ENCODE results near the gene SERPINA5. TPM values are rescaled to one million over a fixed set of nuclear protein-coding genes. Genes with fewer than 3 reads are reported as not detected.

Gene SERPINA5
- total RNA-seq, 1 experiment from 2014 or later = not detected

DNA sequence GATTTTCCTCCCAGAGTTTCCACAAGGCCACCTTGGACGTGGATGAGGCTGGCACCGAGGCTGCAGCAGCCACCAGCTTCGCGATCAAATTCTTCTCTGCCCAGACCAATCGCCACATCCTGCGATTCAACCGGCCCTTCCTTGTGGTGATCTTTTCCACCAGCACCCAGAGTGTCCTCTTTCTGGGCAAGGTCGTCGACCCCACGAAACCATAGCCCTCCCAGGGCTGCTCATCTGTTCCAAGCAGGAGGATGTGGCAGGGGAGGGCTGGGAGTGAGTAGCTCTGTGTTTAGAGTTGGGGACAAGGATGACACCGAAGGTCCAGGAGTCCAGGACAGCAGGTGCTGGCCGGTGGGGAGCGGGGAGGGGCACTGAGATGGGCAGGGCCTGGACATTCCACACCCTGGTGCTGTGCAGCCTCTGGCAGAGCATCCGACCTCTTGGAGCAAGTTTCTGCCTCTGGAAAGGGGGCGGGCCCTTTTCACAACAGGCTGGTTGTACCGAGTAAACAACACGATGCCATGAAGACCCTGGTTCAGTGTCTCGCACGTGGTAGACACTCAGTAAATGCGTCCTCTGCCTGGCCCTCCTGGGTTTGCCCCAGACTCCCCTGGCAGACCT is 11.7 kb upstream of the SERPINA5 start:
- Histone ChIP-seq H3K4me3 (ENCODE audit: low read length) (no peak overlapping the region), H3K4me2 (ENCODE audit: low read depth, low read length, poor library complexity, severe bottlenecking) (no peak overlapping the region)

DNA sequence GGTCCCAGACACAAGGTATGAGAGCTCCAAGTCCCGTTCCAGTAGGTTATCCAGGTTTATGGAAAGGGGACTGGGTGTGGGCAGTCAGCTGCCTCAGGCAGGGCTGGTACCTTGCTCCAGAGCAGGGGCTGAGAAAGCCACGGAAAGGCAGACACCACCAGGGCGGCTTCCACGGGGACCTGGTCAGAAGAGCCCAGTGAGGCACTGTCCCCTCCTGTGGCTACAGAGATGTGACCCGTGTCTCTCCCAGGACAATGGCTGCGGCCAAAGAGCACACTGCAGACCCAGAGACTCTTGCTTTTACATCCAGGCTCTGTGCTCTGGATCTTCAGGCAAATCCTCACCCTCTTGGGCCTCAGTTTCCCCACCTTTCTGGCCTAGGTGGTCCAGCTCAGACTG is 11.2 kb upstream of the SERPINA5 start:
- H3K4me3 ChIP-seq (ENCODE audit: low read length) = no peak overlapping the region
- H4K20me1 ChIP-seq (ENCODE audit: insufficient read depth, low read depth, low read length) = no peaks in the 10 kb centered on the region
- no peaks in the 10 kb centered on the region for H3K4me1 ChIP-seq (ENCODE audit: low read length)
- no peak overlapping the region for H3K9ac ChIP-seq (ENCODE audit: low read length)
- no peak overlapping the region for H3K27ac ChIP-seq (ENCODE audit: low read length)
- no peaks in the 10 kb centered on the region; the same call in 1 of the 2 replicates for H3K27me3 ChIP-seq (ENCODE audit: low read length)
- H3K4me2 ChIP-seq (ENCODE audit: low read depth, low read length, poor library complexity, severe bottlenecking) = no peak overlapping the region
- no peaks in the 10 kb centered on the region for H3K9me3 ChIP-seq (ENCODE audit: low read length)
- H3K79me2 ChIP-seq (ENCODE audit: low read length) = no peaks in the 10 kb centered on the region
- no peaks in the 10 kb centered on the region for H3K36me3 ChIP-seq (ENCODE audit: insufficient read depth, low read length)
- no peak for DNase-seq
- H2AFZ ChIP-seq (ENCODE audit: low read length) = no peak overlapping the region
- no peaks in the 10 kb centered on the region for H3K9me2 ChIP-seq (replicated peaks; ENCODE audit: insufficient read depth, low read length)

More for the DNA sequence above, 11.7 kb upstream of the SERPINA5 start:
- no peaks in the 10 kb centered on the region for H3K9me2 ChIP-seq (replicated peaks; ENCODE audit: insufficient read depth, low read length)
- H3K4me1 ChIP-seq (ENCODE audit: low read length) = no peaks in the 10 kb centered on the region
- H3K27me3 ChIP-seq (ENCODE audit: low read length) = no peaks in the 10 kb centered on the region; the same call in 1 of the 2 replicates
- no peaks in the 10 kb centered on the region for H3K36me3 ChIP-seq (ENCODE audit: insufficient read depth, low read length)
- no peaks in the 10 kb centered on the region for H3K9me3 ChIP-seq (ENCODE audit: low read length)
- H2AFZ ChIP-seq (ENCODE audit: low read length) = no peak overlapping the region
- no peak overlapping the region for H3K9ac ChIP-seq (ENCODE audit: low read length)
- no peak for DNase-seq
- no peaks in the 10 kb centered on the region for H4K20me1 ChIP-seq (ENCODE audit: insufficient read depth, low read depth, low read length)
- no peak overlapping the region for H3K27ac ChIP-seq (ENCODE audit: low read length)
- no peaks in the 10 kb centered on the region for H3K79me2 ChIP-seq (ENCODE audit: low read length)

DNA sequence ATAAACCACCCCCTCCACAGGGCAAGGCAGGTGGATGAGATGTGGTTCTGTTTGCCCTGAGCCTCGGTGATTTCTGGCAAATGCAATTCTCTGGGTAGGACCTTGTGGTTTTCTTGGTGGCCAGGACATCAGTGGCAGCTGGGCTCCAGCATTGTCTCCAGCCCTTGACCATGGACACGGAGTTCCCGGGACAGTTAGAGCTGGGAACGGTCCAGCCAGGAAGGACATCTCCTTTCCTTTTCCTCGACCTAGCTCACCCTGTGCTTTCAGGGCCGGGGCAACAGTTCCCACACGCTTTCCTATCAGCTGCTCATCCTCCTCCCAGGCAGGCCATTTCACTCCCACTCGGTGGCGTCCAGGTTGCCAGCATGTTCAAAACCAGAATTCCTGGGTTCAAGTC is 10.8 kb upstream of the SERPINA5 start:
- H3K79me2 ChIP-seq (ENCODE audit: low read length) = no peaks in the 10 kb centered on the region
- H3K9me2 ChIP-seq (replicated peaks; ENCODE audit: insufficient read depth, low read length) = no peaks in the 10 kb centered on the region
- no peaks in the 10 kb centered on the region; the same call in 1 of the 2 replicates for H3K27me3 ChIP-seq (ENCODE audit: low read length)
- no peak overlapping the region for H3K9ac ChIP-seq (ENCODE audit: low read length)
- H3K9me3 ChIP-seq (ENCODE audit: low read length) = no peaks in the 10 kb centered on the region
- no peak overlapping the region for H3K27ac ChIP-seq (ENCODE audit: low read length)
- H3K36me3 ChIP-seq (ENCODE audit: insufficient read depth, low read length) = no peaks in the 10 kb centered on the region
- DNase-seq = no peak
- no peak overlapping the region for H3K4me3 ChIP-seq (ENCODE audit: low read length)
- H4K20me1 ChIP-seq (ENCODE audit: insufficient read depth, low read depth, low read length) = no peaks in the 10 kb centered on the region
- no peaks in the 10 kb centered on the region for H3K4me1 ChIP-seq (ENCODE audit: low read length)
- no peak overlapping the region for H3K4me2 ChIP-seq (ENCODE audit: low read depth, low read length, poor library complexity, severe bottlenecking)
- H2AFZ ChIP-seq (ENCODE audit: low read length) = no peak overlapping the region

DNA sequence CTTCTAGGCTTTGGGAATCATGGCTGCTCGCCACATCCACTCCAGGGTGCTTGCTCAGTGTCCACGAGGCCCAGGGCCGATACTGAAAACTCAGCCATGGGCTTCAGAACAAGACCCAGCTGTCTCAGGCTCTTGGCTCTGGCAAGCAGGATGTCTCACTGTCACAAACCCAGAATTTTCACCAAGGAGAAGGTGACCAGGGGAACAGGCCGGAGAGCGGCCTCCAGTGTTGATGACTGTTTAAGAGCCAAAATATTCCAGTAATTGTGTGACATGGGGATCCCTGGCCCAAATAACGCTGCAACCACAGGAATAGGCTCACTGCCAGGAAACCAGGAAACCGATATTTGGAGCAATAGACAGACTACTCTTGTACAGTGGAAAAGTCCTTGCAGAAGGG is 9.8 kb upstream of the SERPINA5 start:
- no peaks in the 10 kb centered on the region for H3K36me3 ChIP-seq (ENCODE audit: insufficient read depth, low read length)
- H4K20me1 ChIP-seq (ENCODE audit: insufficient read depth, low read depth, low read length) = no peaks in the 10 kb centered on the region
- H3K9ac ChIP-seq (ENCODE audit: low read length) = no peak overlapping the region
- no peak overlapping the region for H2AFZ ChIP-seq (ENCODE audit: low read length)
- H3K9me2 ChIP-seq (replicated peaks; ENCODE audit: insufficient read depth, low read length) = no peaks in the 10 kb centered on the region
- no peaks in the 10 kb centered on the region for H3K79me2 ChIP-seq (ENCODE audit: low read length)
- H3K4me1 ChIP-seq (ENCODE audit: low read length) = no peaks in the 10 kb centered on the region
- no peak overlapping the region for H3K4me2 ChIP-seq (ENCODE audit: low read depth, low read length, poor library complexity, severe bottlenecking)
- no peak for DNase-seq
- H3K4me3 ChIP-seq (ENCODE audit: low read length) = no peak overlapping the region
- no peaks in the 10 kb centered on the region for H3K9me3 ChIP-seq (ENCODE audit: low read length)
- H3K27me3 ChIP-seq (ENCODE audit: low read length) = no peaks in the 10 kb centered on the region; the same call in 1 of the 2 replicates
- H3K27ac ChIP-seq (ENCODE audit: low read length) = no peak overlapping the region

DNA sequence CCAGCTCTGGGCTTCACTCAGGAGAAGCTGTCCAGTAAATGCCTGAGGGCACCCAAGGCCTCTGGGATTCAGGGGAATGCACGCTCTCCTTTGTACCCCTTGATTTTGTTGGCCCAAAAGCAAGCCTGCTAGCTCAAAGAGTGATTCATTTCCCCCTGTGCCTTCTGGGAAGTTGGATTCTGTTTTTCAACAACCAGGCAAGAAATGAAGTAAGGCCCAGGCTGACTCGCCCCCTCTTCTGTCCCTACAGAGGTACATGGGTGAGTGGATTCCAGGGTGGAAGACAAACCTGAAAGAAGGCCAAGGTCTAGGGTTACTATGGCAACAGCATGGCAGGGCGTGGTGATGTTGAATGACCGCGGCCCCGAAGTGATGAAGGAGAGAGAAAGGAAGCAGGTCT is 9.3 kb upstream of the SERPINA5 start:
- no peaks in the 10 kb centered on the region; the same call in 1 of the 2 replicates for H3K27me3 ChIP-seq (ENCODE audit: low read length)
- no peak overlapping the region for H3K9ac ChIP-seq (ENCODE audit: low read length)
- H3K36me3 ChIP-seq (ENCODE audit: insufficient read depth, low read length) = no peaks in the 10 kb centered on the region
- H3K4me1 ChIP-seq (ENCODE audit: low read length) = no peaks in the 10 kb centered on the region
- no peak for DNase-seq
- no peaks in the 10 kb centered on the region for H3K79me2 ChIP-seq (ENCODE audit: low read length)
- H2AFZ ChIP-seq (ENCODE audit: low read length) = no peak overlapping the region
- no peaks in the 10 kb centered on the region for H3K9me3 ChIP-seq (ENCODE audit: low read length)
- H3K4me3 ChIP-seq (ENCODE audit: low read length) = no peak overlapping the region
- no peaks in the 10 kb centered on the region for H4K20me1 ChIP-seq (ENCODE audit: insufficient read depth, low read depth, low read length)
- no peak overlapping the region for H3K27ac ChIP-seq (ENCODE audit: low read length)
- no peaks in the 10 kb centered on the region for H3K9me2 ChIP-seq (replicated peaks; ENCODE audit: insufficient read depth, low read length)
- H3K4me2 ChIP-seq (ENCODE audit: low read depth, low read length, poor library complexity, severe bottlenecking) = no peak overlapping the region

DNA sequence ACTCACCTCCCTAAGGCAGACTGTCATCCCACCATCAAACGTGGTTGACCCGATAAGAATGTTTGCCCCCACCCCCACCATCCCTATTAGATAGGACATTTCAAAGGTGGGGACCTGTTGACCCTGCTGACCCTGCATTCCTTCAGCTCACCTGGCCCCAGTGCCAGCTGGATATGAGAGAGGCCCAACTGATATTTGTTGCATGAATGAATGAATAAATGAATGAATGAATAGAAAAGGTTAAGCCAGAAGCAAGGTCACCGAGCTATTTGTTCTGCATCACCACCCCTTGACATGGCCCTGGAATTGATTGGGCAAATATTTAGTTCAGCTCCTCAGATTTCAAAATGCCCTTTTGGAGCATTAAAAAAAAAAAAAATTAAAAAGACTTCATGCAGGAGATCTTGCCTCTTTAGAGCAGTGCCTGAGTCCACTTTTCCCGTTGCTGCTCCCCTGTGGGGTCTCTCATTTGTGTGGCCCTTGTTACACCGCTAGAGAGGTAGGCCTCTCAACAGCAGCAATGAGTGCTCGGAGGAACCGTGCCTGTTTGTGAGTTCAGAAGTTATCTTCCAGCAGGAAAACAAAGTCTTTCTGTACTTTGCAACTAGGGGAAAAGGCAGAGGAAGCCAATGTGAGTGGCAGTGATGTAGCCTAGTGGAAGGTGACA is 8.5 kb upstream of the SERPINA5 start:
- Histone ChIP-seq H3K4me2 (ENCODE audit: low read depth, low read length, poor library complexity, severe bottlenecking) (no peak overlapping the region), H3K4me3 (ENCODE audit: low read length) (no peak overlapping the region), H3K79me2 (ENCODE audit: low read length) (no peaks in the 10 kb centered on the region), H3K9me2 (replicated peaks; ENCODE audit: insufficient read depth, low read length) (no peaks in the 10 kb centered on the region), H3K9me3 (ENCODE audit: low read length) (no peaks in the 10 kb centered on the region), H3K27ac (ENCODE audit: low read length) (no peak overlapping the region), H4K20me1 (ENCODE audit: insufficient read depth, low read depth, low read length) (no peaks in the 10 kb centered on the region), H3K36me3 (ENCODE audit: insufficient read depth, low read length) (no peaks in the 10 kb centered on the region), H3K9ac (ENCODE audit: low read length) (no peak overlapping the region), H3K27me3 (ENCODE audit: low read length) (no peaks in the 10 kb centered on the region; the same call in 1 of the 2 replicates), H2AFZ (ENCODE audit: low read length) (no peak overlapping the region), H3K4me1 (ENCODE audit: low read length) (no peaks in the 10 kb centered on the region)
- no peak for DNase-seq

DNA sequence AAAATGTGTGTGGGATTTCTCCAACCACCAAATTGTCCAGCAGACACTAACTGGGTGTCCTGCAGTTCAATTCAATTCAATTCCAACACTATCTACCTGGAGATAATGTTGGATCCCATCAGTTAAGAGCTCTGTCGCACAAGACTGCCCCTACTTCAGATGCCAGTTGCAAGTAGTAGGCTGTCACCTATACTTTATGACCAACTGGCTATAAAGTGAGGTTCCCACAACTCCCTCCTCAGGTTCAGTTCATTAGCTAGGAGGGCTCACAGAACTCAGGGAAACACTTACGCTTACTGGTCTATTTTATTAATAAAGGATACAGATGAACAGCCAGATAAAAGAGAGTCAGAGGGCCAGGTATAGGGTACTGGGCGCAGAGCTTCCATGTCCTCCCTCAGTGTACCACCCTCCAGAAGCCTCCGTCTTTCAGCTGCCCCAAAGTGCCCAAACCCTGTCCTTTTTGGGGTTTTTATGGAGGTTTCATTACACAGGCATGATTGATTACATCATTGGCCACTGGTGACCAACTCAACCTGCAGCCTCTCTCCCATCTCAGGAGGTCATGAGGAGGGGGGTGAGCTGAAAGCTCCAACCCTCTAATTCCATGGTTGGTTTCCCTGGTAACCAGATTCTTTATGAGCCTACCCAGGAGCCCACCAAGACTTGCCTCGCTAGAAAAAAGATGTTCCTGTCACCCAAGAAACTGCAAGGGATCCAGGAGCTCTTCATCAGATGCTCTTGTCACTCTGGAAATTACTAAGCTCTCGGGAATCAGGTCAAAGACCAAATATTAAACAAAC is 7.5 kb upstream of the SERPINA5 start:
- Histone ChIP-seq H3K4me3 (ENCODE audit: low read length) (no peak overlapping the region), H3K36me3 (ENCODE audit: insufficient read depth, low read length) (no peaks in the 10 kb centered on the region), H3K9me2 (replicated peaks; ENCODE audit: insufficient read depth, low read length) (no peaks in the 10 kb centered on the region), H3K27me3 (ENCODE audit: low read length) (no peaks in the 10 kb centered on the region; the same call in 1 of the 2 replicates), H4K20me1 (ENCODE audit: insufficient read depth, low read depth, low read length) (no peaks in the 10 kb centered on the region), H3K9ac (ENCODE audit: low read length) (no peak overlapping the region), H3K4me2 (ENCODE audit: low read depth, low read length, poor library complexity, severe bottlenecking) (no peak overlapping the region), H3K9me3 (ENCODE audit: low read length) (no peaks in the 10 kb centered on the region), H3K4me1 (ENCODE audit: low read length) (no peaks in the 10 kb centered on the region), H2AFZ (ENCODE audit: low read length) (no peak overlapping the region), H3K27ac (ENCODE audit: low read length) (no peak overlapping the region), H3K79me2 (ENCODE audit: low read length) (no peaks in the 10 kb centered on the region)
- no peak for DNase-seq

DNA sequence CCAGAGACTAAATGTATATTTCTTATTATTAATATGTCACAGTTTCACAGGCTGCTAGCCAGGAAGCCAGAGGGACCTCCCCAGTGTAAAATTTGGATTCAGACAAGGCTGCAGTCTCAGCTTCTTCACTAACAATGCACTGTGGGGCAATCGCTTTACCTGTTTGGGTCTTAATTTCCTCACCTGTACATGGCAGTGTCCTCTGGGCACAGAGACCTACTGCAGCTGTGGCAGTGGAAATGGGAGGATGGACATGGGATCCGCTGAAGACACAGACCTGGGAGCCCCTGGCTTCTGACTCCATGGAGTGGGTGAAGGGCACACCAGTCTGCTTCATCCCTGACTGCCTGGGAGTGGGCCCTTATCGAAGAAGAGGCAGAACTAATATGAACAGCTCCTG is 6.9 kb upstream of the SERPINA5 start:
- Histone ChIP-seq H3K27ac (ENCODE audit: low read length) (no peak overlapping the region), H3K36me3 (ENCODE audit: insufficient read depth, low read length) (no peaks in the 10 kb centered on the region), H3K4me1 (ENCODE audit: low read length) (no peaks in the 10 kb centered on the region), H3K79me2 (ENCODE audit: low read length) (no peaks in the 10 kb centered on the region), H3K4me2 (ENCODE audit: low read depth, low read length, poor library complexity, severe bottlenecking) (no peak overlapping the region), H3K9me3 (ENCODE audit: low read length) (no peaks in the 10 kb centered on the region), H3K4me3 (ENCODE audit: low read length) (no peak overlapping the region), H3K27me3 (ENCODE audit: low read length) (no peaks in the 10 kb centered on the region; the same call in 1 of the 2 replicates), H3K9me2 (replicated peaks; ENCODE audit: insufficient read depth, low read length) (no peaks in the 10 kb centered on the region), H3K9ac (ENCODE audit: low read length) (no peak overlapping the region), H4K20me1 (ENCODE audit: insufficient read depth, low read depth, low read length) (no peaks in the 10 kb centered on the region), H2AFZ (ENCODE audit: low read length) (no peak overlapping the region)
- DNase-seq = no peak

All from Karpas-422 (cell line).